Measurements from ENCODE around the gene VTI1B. TPM values are rescaled to one million over a fixed set of nuclear protein-coding genes. Genes with fewer than 3 reads are reported as not detected.

Gene VTI1B
- total and polyA plus RNA-seq, 2 donors (not counting 1 experiment from before 2014, with no cell fraction given), result 19.5 to 58.8 TPM

- Histone ChIP-seq H3K4me3 (ENCODE audit: control extremely low read depth in 1 of 5, extremely low read depth in 1 of 5, insufficient read depth in 1 of 5, low read depth in 2 of 5, low read length in 4 of 5) (no peak overlapping the region), H3K4me1 (ENCODE audit: control insufficient read depth in 2 of 2, insufficient read depth in 2 of 2, low read length in 2 of 2) (no peaks in the 10 kb centered on the region), H3K36me3 (replicated peaks in 1 of 2; ENCODE audit: control extremely low read depth in 1 of 2, control insufficient read depth in 1 of 2, extremely low read depth in 1 of 2, insufficient read depth in 2 of 2, low read length in 1 of 2) (no peaks in the 10 kb centered on the region), H4K20me1 (ENCODE audit: control insufficient read depth, insufficient read depth, low read length, poor library complexity, severe bottlenecking) (no peaks in the 10 kb centered on the region), H3K9me3 (ENCODE audit: control extremely low read depth in 1 of 3, control insufficient read depth in 2 of 3, insufficient read depth in 1 of 3, low read length in 2 of 3) (no peaks in the 10 kb centered on the region), H3K9ac (ENCODE audit: low read length) (no peak overlapping the region), H3K27me3 (replicated peaks in 1 of 4; ENCODE audit: control extremely low read depth in 1 of 4, control insufficient read depth in 3 of 4, insufficient read depth in 4 of 4, low read length in 3 of 4) (no peaks in the 10 kb centered on the region), H2AFZ (ENCODE audit: insufficient read depth, low read depth, low read length, poor library complexity, severe bottlenecking) (no peak overlapping the region), H3K4me2 (replicated peaks; ENCODE audit: low read depth, low read length, poor library complexity, severe bottlenecking) (no peak overlapping the region), H3K79me2 (ENCODE audit: control insufficient read depth, insufficient read depth, low read length) (no peaks in the 10 kb centered on the region), H3K27ac (ENCODE audit: low read length in 2 of 2) (no peak overlapping the region)
- intact Hi-C loops (cut with micrococcal nuclease), result no loop called here
- DNase-seq (no peak), ATAC-seq (ENCODE audit: low read depth) (no peak)
- POLR2A ChIA-PET, result no interaction called here
- no peak for TF ChIP-seq EZH2 (IDR thresholded peaks at IDR 0.05; ENCODE audit: borderline replicate concordance, insufficient read depth, low read depth, low read length, poor library complexity, severe bottlenecking)
- TF ChIP-seq CTCF (IDR thresholded peaks at IDR 0.05), result no peak
- CTCF ChIA-PET, result interaction anchor here (1.5 kb wide), 1 partner anchor 25 kb away, joined by 3 read pairs; no protein-coding TSS in a partner anchor
- Mint-ChIP-seq H3K4me3 (no peak overlapping the region), H3K27me3 (no peaks in the 10 kb centered on the region), H3K9me3 (ENCODE audit: insufficient read depth) (no peaks in the 10 kb centered on the region), H3K27ac (no peak overlapping the region), H3K4me1 (peaks cover 2% of the 10 kb centered on the region)
- 87% methylated on average over 8 of the region's 10 CpGs for WGBS (ENCODE audit: insufficient coverage)
Measured at GRCh38 chr14:67609642-67610310, 64.7 kb downstream of the VTI1B start.

- DNase-seq (no peak), ATAC-seq (ENCODE audit: low read depth) (no peak)
- no peaks in the 10 kb centered on the region for H3K9me3 ChIP-seq (ENCODE audit: control extremely low read depth in 1 of 3, control insufficient read depth in 2 of 3, insufficient read depth in 1 of 3, low read length in 2 of 3)
- no peak overlapping the region for H3K4me3 ChIP-seq (ENCODE audit: control extremely low read depth in 1 of 5, extremely low read depth in 1 of 5, insufficient read depth in 1 of 5, low read depth in 2 of 5, low read length in 4 of 5)
- no peak overlapping the region for H3K4me3 Mint-ChIP-seq
- no peaks in the 10 kb centered on the region for H3K27me3 Mint-ChIP-seq
- H3K4me1 Mint-ChIP-seq, result peaks cover 16% of the 10 kb centered on the region
- no peaks in the 10 kb centered on the region for H3K36me3 ChIP-seq (replicated peaks in 1 of 2; ENCODE audit: control extremely low read depth in 1 of 2, control insufficient read depth in 1 of 2, extremely low read depth in 1 of 2, insufficient read depth in 2 of 2, low read length in 1 of 2)
- CTCF ChIA-PET, result no interaction called here
- H3K9ac ChIP-seq (ENCODE audit: low read length), result no peak overlapping the region
- no peak overlapping the region for H3K27ac Mint-ChIP-seq
- peaks cover 12 to 13% of the 10 kb centered on the region in 2 donors for H3K4me1 ChIP-seq (ENCODE audit: control insufficient read depth in 2 of 2, insufficient read depth in 2 of 2, low read length in 2 of 2)
- no peak overlapping the region for H3K27ac ChIP-seq (ENCODE audit: low read length in 2 of 2)
- no peaks in the 10 kb centered on the region for H3K27me3 ChIP-seq (replicated peaks in 1 of 4; ENCODE audit: control extremely low read depth in 1 of 4, control insufficient read depth in 3 of 4, insufficient read depth in 4 of 4, low read length in 3 of 4)
- no peaks in the 10 kb centered on the region for H4K20me1 ChIP-seq (ENCODE audit: control insufficient read depth, insufficient read depth, low read length, poor library complexity, severe bottlenecking)
- H3K4me2 ChIP-seq (replicated peaks; ENCODE audit: low read depth, low read length, poor library complexity, severe bottlenecking), result no peak overlapping the region
- 92% methylated on average over 5 of the region's 5 CpGs for WGBS (ENCODE audit: insufficient coverage)
- TF ChIP-seq EZH2 (IDR thresholded peaks at IDR 0.05; ENCODE audit: borderline replicate concordance, insufficient read depth, low read depth, low read length, poor library complexity, severe bottlenecking) (no peak), CTCF (IDR thresholded peaks at IDR 0.05) (no peak)
- POLR2A ChIA-PET, result no interaction called here
- H2AFZ ChIP-seq (ENCODE audit: insufficient read depth, low read depth, low read length, poor library complexity, severe bottlenecking), result no peak overlapping the region
- no peaks in the 10 kb centered on the region for H3K79me2 ChIP-seq (ENCODE audit: control insufficient read depth, insufficient read depth, low read length)
- intact Hi-C loops (cut with micrococcal nuclease), result no loop called here
- H3K9me3 Mint-ChIP-seq (ENCODE audit: insufficient read depth), result no peaks in the 10 kb centered on the region
Measured at GRCh38 chr14:67607646-67608045, 66.8 kb downstream of the VTI1B start.

Data from B cell (primary cell).